Measurements from ENCODE around the gene SIK3.

Gene SIK3

GRCh38 chr11:117009905-117010605 lies 88.2 kb downstream of the SIK3 start:
- no peak for DNase-seq (ENCODE audit: low read depth)

- no peak for DNase-seq (ENCODE audit: low read depth)
Measured at GRCh38 chr11:117005758-117006157, 92.5 kb downstream of the SIK3 start.

GRCh38 chr11:117002639-117003299 lies 95.5 kb downstream of the SIK3 start:
- DNase-seq (ENCODE audit: low read depth): no peak

- no peak for DNase-seq (ENCODE audit: low read depth)
Measured at GRCh38 chr11:117000014-117000737, 98.1 kb downstream of the SIK3 start.

- DNase-seq (ENCODE audit: low read depth): no peak
Measured at GRCh38 chr11:116997071-116997470, 101.2 kb downstream of the SIK3 start.

GRCh38 chr11:116994195-116994594 lies 104.0 kb downstream of the SIK3 start:
- no peak for DNase-seq (ENCODE audit: low read depth)

- peak; percentile 42 for DNase-seq (ENCODE audit: low read depth)
Measured at GRCh38 chr11:116993599-116993998, 104.6 kb downstream of the SIK3 start.

- no peak for DNase-seq (ENCODE audit: low read depth)
Measured at GRCh38 chr11:116991491-116991890, 106.7 kb downstream of the SIK3 start.

GRCh38 chr11:116990811-116991210 lies 107.4 kb downstream of the SIK3 start:
- no peak for DNase-seq (ENCODE audit: low read depth)

- no peak for DNase-seq (ENCODE audit: low read depth)
Measured at GRCh38 chr11:116990061-116990473, 108.2 kb downstream of the SIK3 start.

- DNase-seq (ENCODE audit: low read depth): no peak
Measured at GRCh38 chr11:116989184-116989583, 109.0 kb downstream of the SIK3 start.

GRCh38 chr11:116986521-116987105 lies 111.6 kb downstream of the SIK3 start:
- DNase-seq (ENCODE audit: low read depth): no peak

GRCh38 chr11:116984589-116984988 lies 113.6 kb downstream of the SIK3 start:
- DNase-seq (ENCODE audit: low read depth): no peak

- DNase-seq (ENCODE audit: low read depth): no peak
Measured at GRCh38 chr11:116984186-116984585, 114.0 kb downstream of the SIK3 start.

GRCh38 chr11:116981266-116981885 lies 116.9 kb downstream of the SIK3 start:
- DNase-seq (ENCODE audit: low read depth): no peak

- no peak for DNase-seq (ENCODE audit: low read depth)
Measured at GRCh38 chr11:116980136-116980793, 118.0 kb downstream of the SIK3 start.

GRCh38 chr11:116976941-116977570 lies 121.2 kb downstream of the SIK3 start:
- DNase-seq (ENCODE audit: low read depth): no peak

- no peak for DNase-seq (ENCODE audit: low read depth)
Measured at GRCh38 chr11:116975661-116976060, 122.6 kb downstream of the SIK3 start.

- no peak for DNase-seq (ENCODE audit: low read depth)
Measured at GRCh38 chr11:116973270-116973669, 125.0 kb downstream of the SIK3 start.

- DNase-seq (ENCODE audit: low read depth): no peak
Measured at GRCh38 chr11:116972691-116973090, 125.5 kb downstream of the SIK3 start.

All from T follicular helper cell (primary cell).